GM12878 (cell line): ENCODE results near the gene SIGLEC14.

Experiments used
- CEBPB ChIP-seq, 2 experiments: fragments of 150-350 bp in 1 of 2; IDR thresholded peaks; 2 replicates each; pipeline ENCODE4 v1.6.1; 2012 to 2014; ENCODE audit warnings: low read depth in 2 of 2, low read length in 2 of 2, borderline replicate concordance in 1 of 2, inconsistent platforms in 1 of 2
- JUND ChIP-seq: IDR thresholded peaks from 2 replicates; pipeline ENCODE4 v1.6.1; 2012; ENCODE audit warnings: low read depth, mild to moderate bottlenecking, low read length, improper control_type of control experiment, moderate library complexity
- KDM1A ChIP-seq: fragments of 200-600 bp; sonication (generic); IDR thresholded peaks from 2 replicates; pipeline ENCODE4 v1.6.1; 2016; ENCODE audit warnings: borderline replicate concordance
- MEF2A ChIP-seq: IDR thresholded peaks from 2 replicates; pipeline ENCODE4 v1.6.1; 2011; ENCODE audit warnings: low read depth, mild to moderate bottlenecking, low read length, moderate library complexity; ENCODE audit not compliant: insufficient read depth
- NRF1 ChIP-seq: conservative IDR thresholded peaks from 2 replicates; pipeline ENCODE4 v1.6.1; 2011; ENCODE audit warnings: mild to moderate bottlenecking, low read depth, low read length, improper control_type of control experiment
- POLR2A ChIP-seq: IDR thresholded peaks from 2 replicates; pipeline ENCODE4 v1.6.1; 2011; ENCODE audit warnings: low read depth, mild to moderate bottlenecking, low read length
- RCOR1 ChIP-seq: conservative IDR thresholded peaks from 2 replicates; pipeline ENCODE4 v1.6.1; 2012; ENCODE audit warnings: low read depth, low read length, improper control_type of control experiment
- RFX5 ChIP-seq: IDR thresholded peaks from 2 replicates; pipeline ENCODE4 v1.6.1; 2011; ENCODE audit warnings: low read depth, low read length, improper control_type of control experiment
- TAF1 ChIP-seq: IDR thresholded peaks from 2 replicates; pipeline ENCODE4 v1.6.1; 2011; ENCODE audit warnings: mild to moderate bottlenecking, low read depth, low read length, borderline replicate concordance
- WRNIP1 ChIP-seq: IDR thresholded peaks from 2 replicates; pipeline ENCODE4 v1.6.1; 2011; ENCODE audit warnings: low read depth, low read length, improper control_type of control experiment, borderline replicate concordance
- TF ChIP-seq, protein P1 (sequence below), 3 experiments: IDR thresholded peaks in 2 of 3; conservative IDR thresholded peaks in 1 of 3; 2 replicates each; pipeline ENCODE4 v1.5.1; 2011; ENCODE audit warnings: low read depth in 3 of 3, low read length in 3 of 3, mild to moderate bottlenecking in 3 of 3, control low read depth in 2 of 3, moderate library complexity in 2 of 3, inconsistent platforms in 1 of 3, mixed read lengths in 1 of 3; ENCODE audit not compliant: control insufficient read depth in 2 of 3, insufficient read depth in 1 of 3; ENCODE audit errors: extremely low read depth in 1 of 3
- TF ChIP-seq, protein P2 (sequence below): fragments of 450-650 bp; IDR thresholded peaks from 2 replicates; pipeline ENCODE4 v1.6.1; 2016; ENCODE audit warnings: mild to moderate bottlenecking, moderate library complexity, borderline replicate concordance
- TF ChIP-seq, protein P3 (sequence below): fragments of 450-650 bp; formaldehyde crosslinking; IDR thresholded peaks from 2 replicates; pipeline ENCODE4 v1.5.0; 2022; ENCODE audit warnings: mild to moderate bottlenecking, missing genetic modification characterization

DNA sequence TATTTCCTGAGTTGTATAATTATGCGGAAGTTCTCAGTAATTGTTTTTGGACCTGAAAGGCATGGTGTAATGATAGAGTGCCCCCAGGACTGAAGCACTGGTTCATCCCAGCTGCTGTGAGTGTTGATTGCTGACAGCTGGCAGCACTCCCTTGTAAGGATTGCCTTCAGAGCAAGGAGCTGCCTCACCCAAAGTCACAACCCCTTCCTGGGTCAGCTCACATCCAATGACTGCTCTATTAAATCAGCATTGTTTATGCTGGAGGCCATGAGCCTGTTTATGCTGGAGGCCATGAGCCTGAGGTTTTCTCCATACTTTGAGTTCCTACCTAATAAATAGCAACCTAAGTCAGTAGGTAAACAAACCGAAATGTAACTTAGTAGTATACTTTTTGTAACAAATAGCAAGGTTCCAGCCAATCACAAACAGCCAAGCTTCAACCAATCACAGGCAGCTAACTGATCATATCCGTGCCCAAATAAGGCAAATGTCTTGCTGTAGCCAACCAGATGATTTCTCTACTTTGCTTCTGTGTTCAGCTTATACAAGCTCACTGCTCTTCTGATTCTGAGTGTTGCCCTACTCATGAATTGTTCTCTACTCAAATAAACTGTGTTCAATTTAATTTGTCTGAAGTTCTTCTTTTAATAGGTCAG, 34.8 kb upstream of the SIGLEC14 start:
- TF ChIP-seq TAF1 (no peak), MEF2A (no peak), JUND (no peak), CEBPB (IDR thresholded peaks at IDR 0.05; ENCODE audit: borderline replicate concordance in 1 of 2, low read depth in 2 of 2, low read length in 2 of 2) (no peak), NRF1 (no peak), RCOR1 (no peak), WRNIP1 (no peak), POLR2A (no peak), KDM1A (no peak), RFX5 (no peak)
- TF ChIP-seq, protein P1, sequence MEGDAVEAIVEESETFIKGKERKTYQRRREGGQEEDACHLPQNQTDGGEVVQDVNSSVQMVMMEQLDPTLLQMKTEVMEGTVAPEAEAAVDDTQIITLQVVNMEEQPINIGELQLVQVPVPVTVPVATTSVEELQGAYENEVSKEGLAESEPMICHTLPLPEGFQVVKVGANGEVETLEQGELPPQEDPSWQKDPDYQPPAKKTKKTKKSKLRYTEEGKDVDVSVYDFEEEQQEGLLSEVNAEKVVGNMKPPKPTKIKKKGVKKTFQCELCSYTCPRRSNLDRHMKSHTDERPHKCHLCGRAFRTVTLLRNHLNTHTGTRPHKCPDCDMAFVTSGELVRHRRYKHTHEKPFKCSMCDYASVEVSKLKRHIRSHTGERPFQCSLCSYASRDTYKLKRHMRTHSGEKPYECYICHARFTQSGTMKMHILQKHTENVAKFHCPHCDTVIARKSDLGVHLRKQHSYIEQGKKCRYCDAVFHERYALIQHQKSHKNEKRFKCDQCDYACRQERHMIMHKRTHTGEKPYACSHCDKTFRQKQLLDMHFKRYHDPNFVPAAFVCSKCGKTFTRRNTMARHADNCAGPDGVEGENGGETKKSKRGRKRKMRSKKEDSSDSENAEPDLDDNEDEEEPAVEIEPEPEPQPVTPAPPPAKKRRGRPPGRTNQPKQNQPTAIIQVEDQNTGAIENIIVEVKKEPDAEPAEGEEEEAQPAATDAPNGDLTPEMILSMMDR (IDR thresholded peaks at IDR 0.05 in 2 of 3, conservative IDR thresholded peaks at IDR 0.05 in 1 of 3; ENCODE audit: control insufficient read depth in 2 of 3, extremely low read depth in 1 of 3, insufficient read depth in 1 of 3, low read depth in 3 of 3, low read length in 3 of 3), result no peak
- TF ChIP-seq, protein P2, sequence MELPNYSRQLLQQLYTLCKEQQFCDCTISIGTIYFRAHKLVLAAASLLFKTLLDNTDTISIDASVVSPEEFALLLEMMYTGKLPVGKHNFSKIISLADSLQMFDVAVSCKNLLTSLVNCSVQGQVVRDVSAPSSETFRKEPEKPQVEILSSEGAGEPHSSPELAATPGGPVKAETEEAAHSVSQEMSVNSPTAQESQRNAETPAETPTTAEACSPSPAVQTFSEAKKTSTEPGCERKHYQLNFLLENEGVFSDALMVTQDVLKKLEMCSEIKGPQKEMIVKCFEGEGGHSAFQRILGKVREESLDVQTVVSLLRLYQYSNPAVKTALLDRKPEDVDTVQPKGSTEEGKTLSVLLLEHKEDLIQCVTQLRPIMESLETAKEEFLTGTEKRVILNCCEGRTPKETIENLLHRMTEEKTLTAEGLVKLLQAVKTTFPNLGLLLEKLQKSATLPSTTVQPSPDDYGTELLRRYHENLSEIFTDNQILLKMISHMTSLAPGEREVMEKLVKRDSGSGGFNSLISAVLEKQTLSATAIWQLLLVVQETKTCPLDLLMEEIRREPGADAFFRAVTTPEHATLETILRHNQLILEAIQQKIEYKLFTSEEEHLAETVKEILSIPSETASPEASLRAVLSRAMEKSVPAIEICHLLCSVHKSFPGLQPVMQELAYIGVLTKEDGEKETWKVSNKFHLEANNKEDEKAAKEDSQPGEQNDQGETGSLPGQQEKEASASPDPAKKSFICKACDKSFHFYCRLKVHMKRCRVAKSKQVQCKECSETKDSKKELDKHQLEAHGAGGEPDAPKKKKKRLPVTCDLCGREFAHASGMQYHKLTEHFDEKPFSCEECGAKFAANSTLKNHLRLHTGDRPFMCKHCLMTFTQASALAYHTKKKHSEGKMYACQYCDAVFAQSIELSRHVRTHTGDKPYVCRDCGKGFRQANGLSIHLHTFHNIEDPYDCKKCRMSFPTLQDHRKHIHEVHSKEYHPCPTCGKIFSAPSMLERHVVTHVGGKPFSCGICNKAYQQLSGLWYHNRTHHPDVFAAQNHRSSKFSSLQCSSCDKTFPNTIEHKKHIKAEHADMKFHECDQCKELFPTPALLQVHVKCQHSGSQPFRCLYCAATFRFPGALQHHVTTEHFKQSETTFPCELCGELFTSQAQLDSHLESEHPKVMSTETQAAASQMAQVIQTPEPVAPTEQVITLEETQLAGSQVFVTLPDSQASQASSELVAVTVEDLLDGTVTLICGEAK, result no peak
- TF ChIP-seq, protein P3, sequence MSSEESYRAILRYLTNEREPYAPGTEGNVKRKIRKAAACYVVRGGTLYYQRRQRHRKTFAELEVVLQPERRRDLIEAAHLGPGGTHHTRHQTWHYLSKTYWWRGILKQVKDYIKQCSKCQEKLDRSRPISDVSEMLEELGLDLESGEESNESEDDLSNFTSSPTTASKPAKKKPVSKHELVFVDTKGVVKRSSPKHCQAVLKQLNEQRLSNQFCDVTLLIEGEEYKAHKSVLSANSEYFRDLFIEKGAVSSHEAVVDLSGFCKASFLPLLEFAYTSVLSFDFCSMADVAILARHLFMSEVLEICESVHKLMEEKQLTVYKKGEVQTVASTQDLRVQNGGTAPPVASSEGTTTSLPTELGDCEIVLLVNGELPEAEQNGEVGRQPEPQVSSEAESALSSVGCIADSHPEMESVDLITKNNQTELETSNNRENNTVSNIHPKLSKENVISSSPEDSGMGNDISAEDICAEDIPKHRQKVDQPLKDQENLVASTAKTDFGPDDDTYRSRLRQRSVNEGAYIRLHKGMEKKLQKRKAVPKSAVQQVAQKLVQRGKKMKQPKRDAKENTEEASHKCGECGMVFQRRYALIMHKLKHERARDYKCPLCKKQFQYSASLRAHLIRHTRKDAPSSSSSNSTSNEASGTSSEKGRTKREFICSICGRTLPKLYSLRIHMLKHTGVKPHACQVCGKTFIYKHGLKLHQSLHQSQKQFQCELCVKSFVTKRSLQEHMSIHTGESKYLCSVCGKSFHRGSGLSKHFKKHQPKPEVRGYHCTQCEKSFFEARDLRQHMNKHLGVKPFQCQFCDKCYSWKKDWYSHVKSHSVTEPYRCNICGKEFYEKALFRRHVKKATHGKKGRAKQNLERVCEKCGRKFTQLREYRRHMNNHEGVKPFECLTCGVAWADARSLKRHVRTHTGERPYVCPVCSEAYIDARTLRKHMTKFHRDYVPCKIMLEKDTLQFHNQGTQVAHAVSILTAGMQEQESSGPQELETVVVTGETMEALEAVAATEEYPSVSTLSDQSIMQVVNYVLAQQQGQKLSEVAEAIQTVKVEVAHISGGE (CRISPR knock-in tag), result no peak
